CD14-positive monocyte (primary cell): ENCODE results near the gene AGAP1. TPM values are rescaled to one million over a fixed set of nuclear protein-coding genes. Genes with fewer than 3 reads are reported as not detected.
A peak's percentile ranks its signal among the peaks of the same experiment; 100 is the strongest.

Source experiments
- DNase-seq, 3 donors: peaks; one replicate each; pipeline ENCODE4 v3.0.0-alpha.2; 2011 to 2022
- H2AFZ ChIP-seq: 2 replicates; pipeline ENCODE4 v1.6.0; 2012; ENCODE audit warnings: mild to moderate bottlenecking, low read depth, low read length, inconsistent platforms; ENCODE audit not compliant: insufficient read depth, poor library complexity, severe bottlenecking
- H3K27ac ChIP-seq, 2 donors: 1 replicate in 1 of 2; 2 replicates in 1 of 2; pipeline ENCODE4 v1.5.1; 2012 to 2013; ENCODE audit warnings: low read length in 2 of 2, control low read depth in 1 of 2, inconsistent platforms in 1 of 2, low read depth in 1 of 2, mild to moderate bottlenecking in 1 of 2
- H3K27me3 ChIP-seq, 2 donors: one replicate each; pipeline versions ENCODE4 v1.6.0 to v1.6.1; 2011 to 2013; ENCODE audit warnings: low read length in 2 of 2; ENCODE audit not compliant: control insufficient read depth in 2 of 2, insufficient read depth in 2 of 2
- H3K36me3 ChIP-seq, 2 donors: replicated peaks in 1 of 2; 1 replicate in 1 of 2; 2 replicates in 1 of 2; pipeline versions ENCODE4 v1.5.1 to v1.6.1; 2012 to 2013; ENCODE audit warnings: low read length in 2 of 2, control low read depth in 1 of 2, inconsistent platforms in 1 of 2, mild to moderate bottlenecking in 1 of 2; ENCODE audit not compliant: insufficient read depth in 2 of 2, control insufficient read depth in 1 of 2
- H3K4me1 ChIP-seq, 2 donors: 1 replicate in 1 of 2; 2 replicates in 1 of 2; pipeline versions ENCODE4 v1.5.1 to v1.6.1; 2012 to 2013; ENCODE audit warnings: low read length in 2 of 2, control low read depth in 1 of 2, inconsistent platforms in 1 of 2, mild to moderate bottlenecking in 1 of 2, moderate library complexity in 1 of 2; ENCODE audit not compliant: insufficient read depth in 2 of 2, control insufficient read depth in 1 of 2
- H3K4me2 ChIP-seq: replicated peaks from 2 replicates; pipeline ENCODE3; 2012; ENCODE audit warnings: low read length, moderate library complexity, mild to moderate bottlenecking; ENCODE audit not compliant: poor library complexity, severe bottlenecking; ENCODE audit errors: extremely low read depth
- H3K4me3 ChIP-seq, 3 experiments: fragments of 200-600 bp in 1 of 3; sonication (generic) in 1 of 3; replicated peaks in 1 of 3; 1 replicate in 2 of 3; 2 replicates in 1 of 3; pipeline ENCODE4 v1.5.1; 2011 to 2013; ENCODE audit warnings: low read length in 3 of 3, mild to moderate bottlenecking in 3 of 3, control low read depth in 2 of 3, low read depth in 2 of 3, inconsistent platforms in 1 of 3, moderate library complexity in 1 of 3
- H3K79me2 ChIP-seq: 2 replicates; pipeline ENCODE4 v1.6.0; 2012; ENCODE audit warnings: mild to moderate bottlenecking, control low read depth, inconsistent platforms, low read length, moderate library complexity; ENCODE audit not compliant: insufficient read depth
- H3K9ac ChIP-seq: 2 replicates; pipeline ENCODE4 v1.6.0; 2017; ENCODE audit warnings: low read length, mild to moderate bottlenecking; ENCODE audit not compliant: insufficient read depth, poor library complexity, severe bottlenecking
- H3K9me3 ChIP-seq, 2 donors: replicated peaks in 1 of 2; 1 replicate in 1 of 2; 2 replicates in 1 of 2; pipeline versions ENCODE4 v1.5.1 to v1.6.1; 2012 to 2013; ENCODE audit warnings: low read length in 2 of 2, control low read depth in 1 of 2; ENCODE audit not compliant: control insufficient read depth in 1 of 2, insufficient read depth in 1 of 2
- H4K20me1 ChIP-seq: 2 replicates; pipeline ENCODE4 v1.6.0; 2012; ENCODE audit warnings: mild to moderate bottlenecking, low read length, control low read depth, moderate library complexity; ENCODE audit not compliant: insufficient read depth
- H3K27ac Mint-ChIP-seq, 7 donors: one replicate each; pipeline ENCODE4 v1.8.0; 2020; ENCODE audit warnings: mild to moderate bottlenecking in 7 of 7, mixed read lengths in 7 of 7, moderate library complexity in 6 of 7, inconsistent platforms in 2 of 7
- H3K27me3 Mint-ChIP-seq, 3 donors: one replicate each; pipeline ENCODE4 v1.8.0; 2021 to 2022; ENCODE audit warnings: low read depth in 3 of 3, mild to moderate bottlenecking in 3 of 3, mixed read lengths in 3 of 3, moderate library complexity in 3 of 3, inconsistent platforms in 1 of 3
- H3K36me3 Mint-ChIP-seq, 2 donors: one replicate each; pipeline ENCODE4 v1.8.0; 2020; ENCODE audit warnings: mixed read lengths in 2 of 2, inconsistent platforms in 1 of 2, mild to moderate bottlenecking in 1 of 2
- H3K4me1 Mint-ChIP-seq: one replicate; pipeline ENCODE4 v1.8.0; 2020; ENCODE audit warnings: mild to moderate bottlenecking, mixed read lengths
- H3K4me3 Mint-ChIP-seq, 2 donors: one replicate each; pipeline ENCODE4 v1.8.0; 2020; ENCODE audit warnings: mild to moderate bottlenecking in 2 of 2, mixed read lengths in 2 of 2, moderate library complexity in 1 of 2
- H3K9me3 Mint-ChIP-seq, 7 donors: one replicate each; pipeline ENCODE4 v1.8.0; 2020 to 2022; ENCODE audit warnings: mixed read lengths in 7 of 7, mild to moderate bottlenecking in 6 of 7, moderate library complexity in 6 of 7, inconsistent platforms in 2 of 7
- WGBS: methylation state at CpG from one replicate; pipeline ENCODE4 v1.1.5; 2013; ENCODE audit warnings: missing lambda C conversion rate; ENCODE audit not compliant: insufficient coverage; 5-methylcytosine and 5-hydroxymethylcytosine counted together
- intact Hi-C, 2 donors: fragments of 100-400 bp; cut with micrococcal nuclease; formaldehyde crosslinking; loops; one replicate each; pipeline versions ENCODE4 v1.15.0 to v1.15.1; 2023
- polyA plus RNA-seq, 3 donors: library from polyadenylated mRNA; depleted of rRNA in 1 of 3; unstranded in 2 of 3; stranded (reverse) in 1 of 3; fragments of 300-500 nt in 2 of 3; fragments of >200 nt in 1 of 3; fragmentation: Illumina TruSeq in 2 of 3; gene quantifications; 1 replicate in 2 of 3; 2 replicates in 1 of 3; pipeline ENCODE4 v1.2.3, GENCODE V29; 2012 to 2021
- TF ChIP-seq, protein P1 (sequence below): fragments of 200-600 bp; IDR thresholded peaks from one replicate; pipeline ENCODE4 v1.8.0; 2022; ENCODE audit warnings: antibody characterized with exemption, mild to moderate bottlenecking

Gene AGAP1
- polyA plus RNA-seq, 3 donors = 0.12 TPM; not detected in 2

DNA sequence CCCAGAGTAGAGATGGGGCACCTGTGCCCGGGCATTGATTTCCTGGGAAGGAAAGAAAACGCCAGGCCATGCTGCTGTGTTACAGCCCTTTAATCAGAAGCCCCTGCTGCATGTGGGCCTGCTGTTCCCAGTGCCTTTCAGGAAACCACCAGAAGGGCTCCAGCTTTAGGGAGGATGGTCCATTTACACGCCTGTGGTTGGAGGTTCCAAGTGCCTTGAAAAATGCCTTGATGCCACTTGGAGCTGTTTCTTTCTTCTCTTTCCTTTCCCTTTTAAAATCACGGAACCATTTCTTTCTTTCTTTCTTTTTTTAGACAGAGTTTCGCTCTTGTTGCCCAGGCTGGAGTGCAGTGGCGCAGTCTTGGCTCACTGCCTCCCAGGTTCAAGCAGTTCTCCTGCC is 60.5 kb downstream of the AGAP1 start:
- H3K9me3 ChIP-seq = no peaks in the 10 kb centered on the region
- no peak overlapping the region for H3K9ac ChIP-seq
- no peak overlapping the region for H3K27ac Mint-ChIP-seq
- peaks cover 4 to 8% of the 10 kb centered on the region in 2 donors for H3K4me1 ChIP-seq
- H3K27me3 Mint-ChIP-seq = peaks cover 11 to 25% (median 23%) of the 10 kb centered on the region in 3 donors
- WGBS = 96% methylated on average over 4 of the region's 6 CpGs
- H3K36me3 ChIP-seq = no peaks in the 10 kb centered on the region
- no peaks in the 10 kb centered on the region for H3K36me3 Mint-ChIP-seq
- TF ChIP-seq, protein P1, sequence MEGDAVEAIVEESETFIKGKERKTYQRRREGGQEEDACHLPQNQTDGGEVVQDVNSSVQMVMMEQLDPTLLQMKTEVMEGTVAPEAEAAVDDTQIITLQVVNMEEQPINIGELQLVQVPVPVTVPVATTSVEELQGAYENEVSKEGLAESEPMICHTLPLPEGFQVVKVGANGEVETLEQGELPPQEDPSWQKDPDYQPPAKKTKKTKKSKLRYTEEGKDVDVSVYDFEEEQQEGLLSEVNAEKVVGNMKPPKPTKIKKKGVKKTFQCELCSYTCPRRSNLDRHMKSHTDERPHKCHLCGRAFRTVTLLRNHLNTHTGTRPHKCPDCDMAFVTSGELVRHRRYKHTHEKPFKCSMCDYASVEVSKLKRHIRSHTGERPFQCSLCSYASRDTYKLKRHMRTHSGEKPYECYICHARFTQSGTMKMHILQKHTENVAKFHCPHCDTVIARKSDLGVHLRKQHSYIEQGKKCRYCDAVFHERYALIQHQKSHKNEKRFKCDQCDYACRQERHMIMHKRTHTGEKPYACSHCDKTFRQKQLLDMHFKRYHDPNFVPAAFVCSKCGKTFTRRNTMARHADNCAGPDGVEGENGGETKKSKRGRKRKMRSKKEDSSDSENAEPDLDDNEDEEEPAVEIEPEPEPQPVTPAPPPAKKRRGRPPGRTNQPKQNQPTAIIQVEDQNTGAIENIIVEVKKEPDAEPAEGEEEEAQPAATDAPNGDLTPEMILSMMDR = no peak
- no peaks in the 10 kb centered on the region for H4K20me1 ChIP-seq
- no peak overlapping the region for H3K4me3 Mint-ChIP-seq
- intact Hi-C loops = no loop called here
- H3K4me2 ChIP-seq = no peak overlapping the region
- no peak overlapping the region for H3K4me3 ChIP-seq
- H3K27me3 ChIP-seq = peaks cover 0 to 4% of the 10 kb centered on the region in 2 donors
- H3K4me1 Mint-ChIP-seq = peaks cover 11% of the 10 kb centered on the region
- no peak overlapping the region for H2AFZ ChIP-seq
- no peaks in the 10 kb centered on the region for H3K79me2 ChIP-seq
- no peak overlapping the region for H3K27ac ChIP-seq
- DNase-seq = no peak
- H3K9me3 Mint-ChIP-seq = peaks cover 0 to 4% (median 0%) of the 10 kb centered on the region in 7 donors

DNA sequence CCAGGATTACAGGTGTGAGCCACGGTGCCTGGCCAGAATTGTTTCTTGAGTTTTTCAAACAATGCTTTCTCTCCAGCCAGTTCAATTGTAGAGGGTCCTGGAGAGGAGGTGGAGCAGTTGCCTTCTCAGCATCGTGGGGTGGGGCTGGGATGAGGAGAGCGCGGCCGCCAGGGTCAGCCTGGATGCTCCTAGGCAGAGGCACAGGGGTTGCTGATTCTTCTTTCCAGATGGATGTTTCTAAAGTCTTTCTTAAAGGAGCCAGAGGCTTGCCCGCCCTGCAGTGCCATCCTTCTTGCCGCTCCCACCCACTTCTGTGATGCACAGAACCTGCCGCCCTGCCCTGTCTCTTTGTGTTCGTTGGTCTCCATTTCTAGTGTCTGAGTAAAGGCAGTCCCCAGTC is 61.1 kb downstream of the AGAP1 start:
- Histone ChIP-seq H3K9ac (no peak overlapping the region), H3K27ac (no peak overlapping the region), H3K79me2 (no peaks in the 10 kb centered on the region), H3K27me3 (peaks cover 0 to 4% of the 10 kb centered on the region in 2 donors), H3K4me1 (peaks cover 4 to 8% of the 10 kb centered on the region in 2 donors), H3K4me3 (no peak overlapping the region), H3K9me3 (no peaks in the 10 kb centered on the region), H3K4me2 (no peak overlapping the region), H2AFZ (no peak overlapping the region), H3K36me3 (no peaks in the 10 kb centered on the region), H4K20me1 (no peaks in the 10 kb centered on the region)
- no peak for DNase-seq
- Mint-ChIP-seq H3K9me3 (peaks cover 0 to 4% (median 0%) of the 10 kb centered on the region in 7 donors), H3K36me3 (no peaks in the 10 kb centered on the region), H3K27me3 (peaks cover 13 to 25% (median 23%) of the 10 kb centered on the region in 3 donors), H3K4me3 (peak overlapping the region in 1 of 2 donors; percentile 24), H3K4me1 (peaks cover 11% of the 10 kb centered on the region), H3K27ac (no peak overlapping the region)
- 92% methylated on average over 8 of the region's 9 CpGs for WGBS
- intact Hi-C loops = no loop called here
- TF ChIP-seq, protein P1 = no peak
